Bronchial epithelial cell (primary cell): ENCODE measurements around the gene EEF2K. TPM values are rescaled to one million over a fixed set of nuclear protein-coding genes. Genes with fewer than 3 reads are reported as not detected.

Experiments used
- DNase-seq: peaks from one replicate; pipeline ENCODE4 v3.0.0-alpha.2; 2010; ENCODE audit warnings: low read depth
- FAIRE-seq: peaks from 2 replicates; lab custom pipeline; 2011; peaks lifted over from hg19 to GRCh38; lab: Jason Lieb, UNC
- H3K27me3 ChIP-seq: 2 replicates; pipeline ENCODE4 v1.5.1; 2011; ENCODE audit warnings: low read length; ENCODE audit not compliant: control insufficient read depth, insufficient read depth
- H3K36me3 ChIP-seq: 2 replicates; pipeline ENCODE4 v1.5.1; 2011; ENCODE audit warnings: low read length; ENCODE audit not compliant: control insufficient read depth, insufficient read depth
- H3K4me3 ChIP-seq: 2 replicates; pipeline ENCODE4 v1.5.1; 2011; ENCODE audit warnings: mild to moderate bottlenecking, low read depth, low read length, control low read depth
- CTCF ChIP-seq: IDR thresholded peaks from 2 replicates; pipeline ENCODE4 v1.5.1; 2011; ENCODE audit warnings: mild to moderate bottlenecking, moderate library complexity, low read length, control low read depth, inconsistent platforms; ENCODE audit not compliant: insufficient read depth, severe bottlenecking
- total RNA-seq: library from RNA; depleted of rRNA; stranded (reverse); fragments of >200 nt; gene quantifications from 2 replicates; pipeline ENCODE4 v1.2.1, GENCODE V29; 2014

EEF2K gene
- total RNA-seq, 1 donor from 2014 or later: 6.3 TPM

- FAIRE-seq (no peak), DNase-seq (no peak)
- H3K27me3 ChIP-seq: no peaks in the 10 kb centered on the region
- peaks cover 13% of the 10 kb centered on the region for H3K36me3 ChIP-seq
- TF ChIP-seq CTCF: no peak
- H3K4me3 ChIP-seq: no peak overlapping the region
Observed at GRCh38 chr16:22278441-22279230, 72.6 kb downstream of the EEF2K start.

- FAIRE-seq (no peak), DNase-seq (no peak)
- no peaks in the 10 kb centered on the region for H3K27me3 ChIP-seq
- H3K36me3 ChIP-seq: peaks cover 9% of the 10 kb centered on the region
- no peak for TF ChIP-seq CTCF
- no peak overlapping the region for H3K4me3 ChIP-seq
Observed at GRCh38 chr16:22282254-22282892, 76.3 kb downstream of the EEF2K start.

DNA sequence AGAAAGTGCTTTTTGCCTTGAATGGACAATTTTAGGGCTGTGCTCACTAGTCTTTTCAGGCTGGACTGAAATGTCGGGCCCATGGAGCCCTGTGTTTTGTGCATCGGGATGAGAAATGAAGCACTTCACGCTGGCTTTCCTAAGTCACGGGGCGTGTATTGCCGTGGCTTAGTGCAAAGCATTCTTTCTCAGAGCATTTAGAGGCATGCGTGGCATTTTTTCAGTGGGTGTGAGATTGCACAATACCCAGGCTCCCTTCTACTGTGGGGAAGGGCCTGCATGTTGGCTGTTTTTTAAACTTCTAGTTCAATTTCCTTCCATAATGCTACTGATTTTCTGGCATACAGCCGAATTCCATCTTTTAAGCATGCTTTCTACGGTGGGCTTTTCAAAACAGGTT is 78.6 kb downstream of the EEF2K start:
- TF ChIP-seq CTCF: no peak
- Histone ChIP-seq H3K4me3 (no peak overlapping the region), H3K27me3 (no peaks in the 10 kb centered on the region), H3K36me3 (peaks cover 5% of the 10 kb centered on the region)
- DNase-seq (no peak), FAIRE-seq (no peak)

DNA sequence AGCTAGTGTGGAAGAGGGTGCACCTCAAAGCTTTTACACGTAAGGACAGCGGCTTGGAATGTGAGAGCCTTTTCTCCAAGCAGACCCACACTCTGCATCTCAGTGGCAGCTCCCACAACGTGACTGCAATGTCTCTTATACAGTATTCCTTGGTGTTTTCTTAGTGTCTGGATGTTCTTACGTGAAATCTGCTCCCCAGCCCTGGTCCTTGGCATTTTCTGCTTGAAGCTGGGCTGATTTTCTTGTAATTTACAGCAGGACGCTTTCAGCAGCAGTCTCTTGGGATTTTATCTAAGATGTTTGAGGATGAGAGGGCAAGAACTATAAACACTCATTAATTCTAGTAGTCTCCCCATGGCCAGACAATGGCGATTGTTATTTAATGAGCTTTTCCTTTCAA is 79.0 kb downstream of the EEF2K start:
- TF ChIP-seq CTCF: no peak
- FAIRE-seq: no peak
- DNase-seq: no peak
- H3K27me3 ChIP-seq: no peaks in the 10 kb centered on the region
- H3K36me3 ChIP-seq: peaks cover 3% of the 10 kb centered on the region
- no peak overlapping the region for H3K4me3 ChIP-seq

DNA sequence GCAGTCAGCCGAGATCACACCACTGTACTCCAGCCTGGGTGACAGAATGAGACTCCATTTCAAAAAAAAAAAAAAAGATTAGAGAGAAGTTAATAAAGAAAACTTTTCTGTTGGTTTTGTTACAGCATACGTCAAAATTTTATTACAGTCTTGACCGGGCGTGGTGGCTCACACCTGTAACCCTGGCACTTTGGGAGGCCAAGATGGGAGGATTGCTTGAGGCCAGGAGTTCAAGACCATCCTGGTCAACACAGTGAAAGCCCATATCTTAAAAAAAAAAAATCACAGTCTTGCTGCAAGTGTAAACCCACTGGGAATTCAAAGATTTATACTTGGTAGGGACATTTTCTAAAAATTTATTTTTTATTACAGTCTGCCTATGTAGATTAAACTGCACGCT is 84.9 kb downstream of the EEF2K start:
- FAIRE-seq (no peak), DNase-seq (no peak)
- H3K4me3 ChIP-seq: no peak overlapping the region
- no peak for TF ChIP-seq CTCF
- no peaks in the 10 kb centered on the region for H3K27me3 ChIP-seq
- no peaks in the 10 kb centered on the region for H3K36me3 ChIP-seq
